Frontal cortex (tissue), 4 donors: ENCODE results near the gene TMEM63B. TPM values are rescaled to one million over a fixed set of nuclear protein-coding genes. Genes with fewer than 3 reads are reported as not detected.
"Not testable (repeated sequence)": the region's sequence is repeated elsewhere in the genome, so short reads cannot be mapped to it uniquely, and the experiment has no call there.

Experiments used
- DNase-seq, 2 donors: peaks; one replicate each; pipeline ENCODE4 v3.0.0; 2012; ENCODE audit warnings: low spot score in 2 of 2
- FAIRE-seq: peaks from 2 replicates; lab custom pipeline; 2012; peaks lifted over from hg19 to GRCh38; lab: Jason Lieb, UNC
- total RNA-seq: library from RNA; depleted of rRNA; stranded (reverse); fragments of >200 nt; gene quantifications from one replicate; pipeline ENCODE4 v1.2.3, GENCODE V29; 2014
- donor health status: control.
- donor health status: control.
- donor health status: control.

TMEM63B gene
- total RNA-seq, 1 donor from 2014 or later = 35.5 TPM

GRCh38 chr6:44138717-44139350, 11.5 kb downstream of the TMEM63B start:
- no peak for DNase-seq
- FAIRE-seq = no peak

DNA sequence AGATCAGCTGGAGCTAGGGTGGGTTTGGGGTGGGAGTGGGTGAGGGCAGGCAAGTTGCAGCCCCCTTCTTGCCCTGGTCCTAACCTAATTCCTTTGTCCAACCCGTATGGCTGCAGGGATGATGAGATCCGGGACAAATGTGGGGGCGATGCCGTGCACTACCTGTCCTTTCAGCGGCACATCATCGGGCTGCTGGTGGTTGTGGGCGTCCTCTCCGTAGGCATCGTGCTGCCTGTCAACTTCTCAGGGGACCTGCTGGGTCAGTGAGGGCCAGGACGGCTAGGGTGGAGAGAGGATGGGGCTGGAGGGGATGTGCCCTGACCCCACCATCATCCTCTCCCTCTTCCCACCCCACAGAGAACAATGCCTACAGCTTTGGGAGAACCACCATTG, 12.0 kb downstream of the TMEM63B start:
- FAIRE-seq = no peak
- DNase-seq = no peak

GRCh38 chr6:44142835-44143234, 15.5 kb downstream of the TMEM63B start:
- DNase-seq (no peak), FAIRE-seq (no peak)

- DNase-seq (no peak), FAIRE-seq (no peak)
Measured at GRCh38 chr6:44143731-44144130, 16.4 kb downstream of the TMEM63B start.

DNA sequence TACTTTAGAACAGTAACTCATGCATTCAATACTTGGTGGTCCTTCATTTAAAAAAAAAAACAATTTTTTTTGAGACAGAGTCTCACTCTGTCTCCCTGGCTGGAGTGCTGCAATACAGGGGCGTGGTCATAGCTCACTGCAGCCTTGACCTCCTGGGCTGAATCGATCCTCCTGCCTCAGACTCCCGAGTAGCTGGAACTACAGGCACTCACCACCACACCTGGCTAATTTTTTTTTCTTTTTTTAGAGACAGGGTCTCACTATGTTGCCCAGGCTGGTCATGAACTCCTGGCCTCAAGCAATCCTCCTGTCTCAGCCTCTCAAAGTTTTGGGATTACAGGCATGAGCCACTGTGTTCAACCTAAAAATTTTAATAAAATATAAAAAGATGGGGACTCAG, 17.2 kb downstream of the TMEM63B start:
- not testable (repeated sequence) for DNase-seq, FAIRE-seq

GRCh38 chr6:44145839-44146238, 18.5 kb downstream of the TMEM63B start:
- DNase-seq (no peak), FAIRE-seq (no peak)

DNA sequence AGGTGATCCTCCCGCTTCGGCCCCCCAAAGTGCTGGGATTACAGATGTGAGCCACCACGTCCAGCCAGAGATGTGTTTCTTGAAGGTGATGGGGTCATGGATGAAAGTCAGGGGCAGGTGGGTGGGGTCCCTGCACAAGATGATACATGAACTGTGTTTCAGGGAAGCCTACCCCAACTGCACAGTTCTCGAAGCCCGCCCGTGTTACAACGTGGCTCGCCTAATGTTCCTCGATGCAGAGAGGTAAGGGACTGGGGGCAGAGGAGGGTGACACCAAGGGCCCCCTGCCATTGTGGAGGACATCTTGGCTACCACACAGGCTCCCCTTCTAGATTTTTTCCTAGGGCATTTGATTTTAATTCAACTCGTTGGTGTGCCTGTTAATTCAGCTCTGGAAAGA, 19.3 kb downstream of the TMEM63B start:
- FAIRE-seq (no peak), DNase-seq (no peak)

DNA sequence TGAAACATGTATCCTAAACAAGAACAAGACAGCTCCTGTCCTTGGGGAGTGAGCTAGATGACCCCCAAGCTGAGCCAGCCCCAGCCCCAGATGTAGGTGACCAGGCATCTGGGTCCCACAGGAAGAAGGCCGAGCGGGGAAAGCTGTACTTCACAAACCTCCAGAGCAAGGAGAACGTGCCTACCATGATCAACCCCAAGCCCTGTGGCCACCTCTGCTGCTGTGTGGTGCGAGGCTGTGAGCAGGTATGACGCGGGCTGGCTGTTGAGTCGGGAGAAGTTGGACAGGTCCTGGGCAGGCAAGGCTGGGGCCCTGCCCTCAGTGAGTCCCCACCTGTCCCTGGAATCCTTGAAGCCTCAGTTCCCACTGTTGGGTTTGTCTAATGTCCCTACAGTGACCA, 19.9 kb downstream of the TMEM63B start:
- FAIRE-seq (no peak), DNase-seq (no peak)

GRCh38 chr6:44148306-44148705, 21.0 kb downstream of the TMEM63B start:
- DNase-seq (no peak), FAIRE-seq (no peak)

DNA sequence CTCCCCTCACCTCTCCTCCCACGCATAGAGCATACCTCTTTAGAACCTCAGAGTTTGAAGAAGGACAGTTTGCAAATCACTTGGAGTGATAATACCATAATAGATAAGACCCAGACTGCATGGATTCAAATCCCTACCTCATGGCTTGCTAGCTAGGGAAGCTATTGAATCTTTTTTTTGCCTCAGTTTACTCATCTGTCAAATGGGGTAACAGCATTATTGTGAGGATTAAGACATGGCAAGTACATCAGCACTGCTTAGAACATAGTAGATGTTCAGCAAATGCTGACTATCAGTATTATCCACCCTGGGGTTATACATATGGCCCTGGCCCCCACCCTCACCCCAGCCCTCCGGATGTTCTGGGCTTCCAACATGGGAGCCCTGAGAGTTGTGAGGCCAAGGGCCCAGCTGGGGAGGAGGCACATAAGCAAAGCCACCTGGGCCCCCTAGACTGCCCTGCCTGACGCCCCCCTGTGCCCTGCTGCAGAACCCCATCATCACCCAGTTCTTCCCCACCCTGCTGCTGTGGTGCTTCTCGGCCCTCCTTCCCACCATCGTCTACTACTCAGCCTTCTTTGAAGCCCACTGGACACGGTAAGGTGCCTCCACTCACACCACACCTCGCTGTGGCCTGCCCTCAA, 22.1 kb downstream of the TMEM63B start:
- DNase-seq (no peak), FAIRE-seq (no peak)

DNA sequence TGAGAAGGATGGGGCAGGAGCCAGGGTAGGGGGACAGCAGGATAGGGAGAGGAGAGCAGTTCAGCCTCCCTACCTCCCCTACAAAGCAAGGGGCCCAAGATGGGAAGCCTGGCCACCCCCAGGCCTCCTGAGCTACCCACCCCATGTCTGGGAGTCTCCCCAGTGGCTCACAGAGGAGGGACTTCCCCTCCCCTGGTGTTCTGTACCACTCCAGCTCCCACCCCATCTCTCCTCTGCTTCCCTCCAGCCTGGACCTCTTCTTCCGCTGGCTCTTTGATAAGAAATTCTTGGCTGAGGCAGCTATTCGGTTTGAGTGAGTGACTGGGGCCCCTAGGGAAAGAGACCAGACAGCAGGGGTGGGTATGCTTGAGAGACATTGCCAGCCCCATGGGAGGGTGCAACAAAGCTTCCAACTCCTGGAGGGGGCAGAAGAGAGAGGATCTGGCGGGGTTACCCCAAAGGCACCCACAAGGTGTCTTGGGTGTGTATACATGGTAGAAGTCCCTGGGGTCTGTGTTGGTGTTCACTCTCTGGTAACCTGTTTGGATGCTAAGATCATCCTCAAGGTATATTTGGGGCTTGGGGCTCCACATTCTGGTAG, 23.1 kb downstream of the TMEM63B start:
- no peak for FAIRE-seq
- DNase-seq = no peak

- peak; percentile 74 to 87 for DNase-seq
- FAIRE-seq = no peak
Measured at GRCh38 chr6:44151348-44152108, 24.2 kb downstream of the TMEM63B start.

DNA sequence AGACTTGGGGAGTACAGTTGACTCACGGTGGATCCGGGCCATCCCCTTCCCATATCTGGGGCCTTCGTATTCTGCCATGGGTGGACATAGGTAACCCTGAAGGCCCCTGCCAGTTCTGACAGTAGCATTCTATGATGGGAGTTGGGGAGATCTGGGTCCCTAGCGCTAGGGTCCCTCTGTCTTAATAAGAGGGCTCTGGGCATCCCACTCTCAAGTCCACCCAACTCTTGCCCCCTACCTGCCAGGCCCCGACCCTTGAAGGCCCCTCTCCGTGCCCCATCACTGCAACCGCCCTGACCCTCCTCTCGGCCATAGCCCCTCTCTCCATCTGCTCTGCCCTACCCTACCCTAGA, 24.7 kb downstream of the TMEM63B start:
- FAIRE-seq (no peak), DNase-seq (no peak)

DNA sequence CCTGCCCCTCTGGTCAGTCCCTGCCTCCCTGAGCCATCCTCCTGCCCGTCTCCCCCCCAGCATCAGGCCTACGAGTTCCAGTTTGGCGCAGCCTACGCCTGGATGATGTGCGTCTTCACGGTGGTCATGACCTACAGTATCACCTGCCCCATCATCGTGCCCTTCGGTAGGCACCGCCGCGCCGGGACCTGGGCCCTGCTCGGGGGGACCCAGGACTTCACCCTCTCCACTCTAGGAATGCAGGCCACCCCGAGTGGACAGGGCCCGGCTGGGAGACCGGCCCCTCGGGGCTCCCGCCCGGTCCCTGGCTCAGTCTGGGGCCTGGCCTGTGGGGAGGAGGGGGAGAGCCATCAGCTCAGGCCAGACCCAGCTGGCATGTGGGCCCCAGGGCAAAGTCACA, 25.2 kb downstream of the TMEM63B start:
- FAIRE-seq (no peak), DNase-seq (no peak)

- FAIRE-seq = no peak
- DNase-seq = no peak
Measured at GRCh38 chr6:44154067-44154466, 26.7 kb downstream of the TMEM63B start.

DNA sequence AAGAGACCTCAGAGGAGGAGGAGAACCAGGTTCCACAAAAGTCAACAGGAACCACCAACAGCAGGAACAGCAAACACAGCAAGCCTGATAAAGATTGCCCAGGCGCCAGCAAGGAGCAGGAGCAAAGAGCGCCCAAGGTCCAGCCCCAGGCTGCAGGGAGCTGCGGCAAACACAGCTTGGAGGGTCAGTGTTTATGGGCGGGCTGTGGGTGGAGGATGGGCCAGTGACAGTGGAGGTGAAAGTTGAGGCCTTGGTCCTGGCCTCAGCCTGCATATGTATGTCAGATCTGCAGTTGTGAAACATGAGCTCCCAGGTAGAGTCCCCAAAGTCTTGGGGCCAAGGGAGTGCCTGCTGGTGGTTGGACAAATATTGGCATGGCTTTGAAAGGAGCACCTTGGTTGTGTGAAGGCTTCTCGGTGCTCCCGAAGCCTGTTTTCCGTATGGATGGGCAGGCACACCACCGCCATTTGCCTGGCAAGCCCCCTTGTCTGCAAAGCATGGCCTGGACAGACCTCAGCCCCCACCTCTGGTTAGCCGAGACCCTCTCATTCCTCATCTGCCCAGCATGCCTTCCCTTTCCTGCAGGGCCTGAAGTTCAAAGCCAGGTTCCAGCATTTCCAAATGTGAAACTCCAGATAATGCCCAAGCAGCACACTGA, 29.3 kb downstream of the TMEM63B start:
- DNase-seq (no peak), FAIRE-seq (no peak)

GRCh38 chr6:44157152-44157521, 29.8 kb downstream of the TMEM63B start:
- no peak for DNase-seq
- no peak for FAIRE-seq

GRCh38 chr6:44158770-44159228, 31.4 kb downstream of the TMEM63B start, which contains the start of gene CAPN11:
Gene CAPN11, plus strand, starts transcription at chr6:44158820. Its CDS starts 29 bp downstream, at chr6:44158849.
- FAIRE-seq = no peak
- no peak for DNase-seq

DNA sequence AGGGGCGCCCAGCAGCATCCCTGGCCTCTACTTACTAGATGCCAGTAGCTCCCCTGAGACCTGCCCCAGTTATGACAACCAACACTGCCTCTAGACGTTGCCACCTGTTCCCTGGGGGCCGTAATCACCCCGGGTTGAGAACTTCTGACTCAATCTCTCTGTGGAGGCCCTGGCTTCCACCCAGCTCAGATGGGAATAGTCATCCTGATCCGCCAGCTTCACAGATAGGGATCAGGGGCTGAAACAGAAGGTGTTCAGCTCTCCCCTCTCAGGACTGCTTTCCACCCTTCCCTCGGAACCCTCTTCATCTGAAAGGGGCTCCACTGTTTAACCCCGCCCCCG, 34.6 kb downstream of the TMEM63B start:
- FAIRE-seq (no peak), DNase-seq (no peak)

DNA sequence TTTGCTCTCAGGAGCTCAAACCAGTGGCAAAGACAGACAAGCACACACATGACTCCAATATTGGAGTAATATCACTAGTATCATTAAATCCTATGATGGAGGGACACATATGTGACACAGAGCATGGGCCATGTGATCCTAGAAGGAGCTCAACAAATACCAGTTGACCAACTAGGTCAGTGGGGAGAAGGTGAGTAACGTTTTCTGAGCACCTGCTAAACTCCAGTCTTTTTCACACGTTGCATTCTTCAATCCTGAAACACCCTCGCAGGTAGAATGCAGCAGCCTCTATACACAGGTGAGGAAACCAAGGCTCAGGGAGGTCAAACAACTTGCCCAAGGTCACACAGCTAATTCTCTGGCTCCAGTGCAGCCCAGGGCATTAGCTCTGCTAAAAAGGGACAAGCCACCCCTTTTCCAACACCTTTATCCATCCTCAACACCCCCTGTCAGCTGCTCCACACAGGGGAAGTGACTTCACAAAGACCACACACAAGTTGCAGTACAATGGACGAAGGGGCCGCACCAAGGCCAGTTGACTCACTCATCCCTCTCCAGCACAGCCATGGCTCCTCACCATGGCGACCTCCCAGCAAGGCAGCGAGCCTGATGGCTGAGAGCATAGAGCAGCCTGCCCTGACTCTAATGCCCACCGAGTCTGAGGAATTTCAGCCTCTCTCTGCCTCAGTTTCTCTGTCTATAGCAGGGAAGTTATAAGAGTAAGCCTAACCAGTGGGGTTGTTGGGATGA, 35.7 kb downstream of the TMEM63B start:
- DNase-seq = no peak
- FAIRE-seq = no peak
